HepG2 (cell line): ENCODE measurements around the gene DAPK3. TPM values are rescaled to one million over a fixed set of nuclear protein-coding genes. Genes with fewer than 3 reads are reported as not detected.

ENCODE experiments used
- CBX5 ChIP-seq: sonication (generic); formaldehyde crosslinking; IDR thresholded peaks from 2 replicates; pipeline ENCODE4 v1.4.0; 2020; ENCODE audit warnings: missing genetic modification reagents, borderline replicate concordance
- CENPX ChIP-seq: sonication (generic); formaldehyde crosslinking; IDR thresholded peaks from 2 replicates; pipeline ENCODE4 v1.9.0; 2021; ENCODE audit warnings: mild to moderate bottlenecking, missing genetic modification reagents, moderate library complexity
- CREB1 ChIP-seq, 2 experiments: fragments of 450-650 bp in 1 of 2; IDR thresholded peaks; 2 replicates each; pipeline ENCODE4 v1.6.1; 2016 to 2017; ENCODE audit warnings: control low read depth in 1 of 2, mild to moderate bottlenecking in 1 of 2, missing compliant biosample characterization in 1 of 2, missing genetic modification characterization in 1 of 2
- GTF2F1 ChIP-seq: fragments of 150-350 bp; IDR thresholded peaks from 2 replicates; pipeline ENCODE4 v1.6.1; 2014; ENCODE audit warnings: low read length
- KDM5B ChIP-seq: sonication (generic); formaldehyde crosslinking; IDR thresholded peaks from 2 replicates; pipeline ENCODE4 v1.4.0; 2020; ENCODE audit warnings: missing genetic modification reagents, mild to moderate bottlenecking, borderline replicate concordance
- MED1 ChIP-seq: sonication (generic); formaldehyde crosslinking; IDR thresholded peaks from 2 replicates; pipeline ENCODE4 v1.4.0; 2020; ENCODE audit warnings: missing genetic modification reagents
- MEIS2 ChIP-seq: sonication (generic); formaldehyde crosslinking; IDR thresholded peaks from 2 replicates; pipeline ENCODE4 v1.9.0; 2021; ENCODE audit warnings: mild to moderate bottlenecking, missing genetic modification reagents
- MXD3 ChIP-seq: IDR thresholded peaks from 2 replicates; pipeline ENCODE4 v1.6.1; 2016; ENCODE audit warnings: mild to moderate bottlenecking, missing biosample characterization, missing genetic modification reagents
- MYNN ChIP-seq: sonication (generic); formaldehyde crosslinking; IDR thresholded peaks from 2 replicates; pipeline ENCODE4 v1.4.0; 2020; ENCODE audit warnings: mild to moderate bottlenecking, low read depth, missing genetic modification reagents
- PAX8 ChIP-seq: sonication (generic); formaldehyde crosslinking; IDR thresholded peaks from 2 replicates; pipeline ENCODE4 v1.8.0; 2022; ENCODE audit warnings: mild to moderate bottlenecking, missing genetic modification reagents, borderline replicate concordance
- PHF5A ChIP-seq: IDR thresholded peaks from one replicate; pipeline ENCODE4 v1.6.1; 2018; ENCODE audit warnings: low read depth, missing genetic modification reagents; ENCODE audit not compliant: unreplicated experiment
- RARG ChIP-seq: sonication (generic); formaldehyde crosslinking; IDR thresholded peaks from 2 replicates; pipeline ENCODE4 v1.4.0; 2020; ENCODE audit warnings: low read depth, mild to moderate bottlenecking, missing genetic modification reagents
- RBM39 ChIP-seq: fragments of 200-400 bp; formaldehyde crosslinking; IDR thresholded peaks from one replicate; pipeline ENCODE4 v1.6.1; 2018; ENCODE audit warnings: antibody characterized with exemption, mild to moderate bottlenecking, low read depth, low read length; ENCODE audit not compliant: poor library complexity, severe bottlenecking
- YEATS2 ChIP-seq: sonication (generic); formaldehyde crosslinking; IDR thresholded peaks from 2 replicates; pipeline ENCODE4 v1.4.0; 2020; ENCODE audit warnings: missing genetic modification reagents, borderline replicate concordance
- ZMAT5 ChIP-seq: sonication (generic); formaldehyde crosslinking; IDR thresholded peaks from 2 replicates; pipeline ENCODE4 v1.5.0; 2020; ENCODE audit warnings: mild to moderate bottlenecking, low read depth, missing genetic modification reagents, borderline replicate concordance
- ZNF280D ChIP-seq: sonication (generic); formaldehyde crosslinking; IDR thresholded peaks from 2 replicates; pipeline ENCODE4 v1.5.1; 2020; ENCODE audit warnings: mild to moderate bottlenecking, missing genetic modification reagents
- ZNF354B ChIP-seq: sonication (generic); formaldehyde crosslinking; IDR thresholded peaks from 2 replicates; pipeline ENCODE4 v1.8.0; 2022; ENCODE audit warnings: mild to moderate bottlenecking, missing genetic modification reagents
- ZNF616 ChIP-seq: sonication (generic); formaldehyde crosslinking; IDR thresholded peaks from 2 replicates; pipeline ENCODE4 v1.5.0; 2020; ENCODE audit warnings: low read depth, mild to moderate bottlenecking, missing genetic modification reagents
- ZNF644 ChIP-seq: IDR thresholded peaks from 2 replicates; pipeline ENCODE4 v1.6.1; 2016; ENCODE audit warnings: low read depth
- ZNF782 ChIP-seq: sonication (generic); formaldehyde crosslinking; IDR thresholded peaks from 2 replicates; pipeline ENCODE4 v1.4.0; 2020; ENCODE audit warnings: missing genetic modification reagents, mild to moderate bottlenecking, borderline replicate concordance
- polyA plus RNA-seq, 8 experiments: library from polyadenylated mRNA; depleted of rRNA in 3 of 8; stranded (reverse) in 7 of 8; unstranded in 1 of 8; fragments of >200 nt; fragmentation: Illumina TruSeq in 4 of 8; extraction: Trizol in 4 of 8; gene quantifications; 2 replicates each; pipeline versions ENCODE4 v1.2.1 to v1.2.3, GENCODE V29; 2011 to 2016; ENCODE audit warnings: low read depth in 4 of 8, missing spikeins in 1 of 8, mixed read lengths in 1 of 8; ENCODE audit not compliant: insufficient read depth in 1 of 8
- total RNA-seq, 5 experiments: library from RNA; depleted of rRNA; stranded (reverse); fragments of >200 nt; fragmentation: Illumina TruSeq; extraction: Trizol; gene quantifications; 2 replicates each; pipeline ENCODE4 v1.2.3, GENCODE V29; 2016; ENCODE audit warnings: low read depth in 1 of 5

DAPK3 gene
- total and polyA plus RNA-seq, 2 of the 13 experiments (the other 11 are each of a cell fraction or from before 2014, with no cell fraction given): 30.5 to 37.3 TPM

- peak; percentile 27; the same call in 1 of the 2 replicates for TF ChIP-seq CBX5 (CRISPR knock-in tag)
- no peak for TF ChIP-seq ZNF616 (CRISPR knock-in tag)
- no peak for TF ChIP-seq ZMAT5 (CRISPR knock-in tag)
- no peak for TF ChIP-seq PAX8 (CRISPR knock-in tag)
- TF ChIP-seq MED1 (CRISPR knock-in tag): peak; percentile 59
- TF ChIP-seq RBM39: no peak
- no peak for TF ChIP-seq CENPX (CRISPR knock-in tag)
- no peak for TF ChIP-seq GTF2F1
- TF ChIP-seq ZNF354B (CRISPR knock-in tag): no peak
- TF ChIP-seq KDM5B (CRISPR knock-in tag): no peak
- TF ChIP-seq ZNF644 (CRISPR knock-in tag): no peak
- no peak for TF ChIP-seq RARG
- TF ChIP-seq MEIS2 (CRISPR knock-in tag): no peak
- TF ChIP-seq YEATS2 (CRISPR knock-in tag): peak; percentile 36; the same call in 1 of the 2 replicates
- no peak for TF ChIP-seq MYNN (CRISPR knock-in tag)
- TF ChIP-seq CREB1 (IDR thresholded peaks at IDR 0.05): peak; percentile 49; the same call in 1 of the 2 replicates
- 0 out of 2 replicates have a peak, but pooled peaks have one; percentile 40 for TF ChIP-seq CREB1 (CRISPR knock-in tag; IDR thresholded peaks at IDR 0.05)
- TF ChIP-seq ZNF280D (CRISPR knock-in tag): no peak
- no peak for TF ChIP-seq ZNF782 (CRISPR knock-in tag)
- TF ChIP-seq PHF5A: no peak
- TF ChIP-seq MXD3: no peak
These were observed 2.1 kb downstream of the DAPK3 start (continued) for GRCh38 chr19:3968556-3969434.
